Fibroblast of skin of abdomen (primary cell): Measurements from ENCODE around the gene RGS11.
"Not testable (repeated sequence)": the region's sequence is repeated elsewhere in the genome, so short reads cannot be mapped to it uniquely, and the experiment has no call there.

ENCODE experiments used
- DNase-seq: peaks from one replicate; pipeline ENCODE4 v3.0.0-alpha.2; 2013

The RGS11 gene

DNA sequence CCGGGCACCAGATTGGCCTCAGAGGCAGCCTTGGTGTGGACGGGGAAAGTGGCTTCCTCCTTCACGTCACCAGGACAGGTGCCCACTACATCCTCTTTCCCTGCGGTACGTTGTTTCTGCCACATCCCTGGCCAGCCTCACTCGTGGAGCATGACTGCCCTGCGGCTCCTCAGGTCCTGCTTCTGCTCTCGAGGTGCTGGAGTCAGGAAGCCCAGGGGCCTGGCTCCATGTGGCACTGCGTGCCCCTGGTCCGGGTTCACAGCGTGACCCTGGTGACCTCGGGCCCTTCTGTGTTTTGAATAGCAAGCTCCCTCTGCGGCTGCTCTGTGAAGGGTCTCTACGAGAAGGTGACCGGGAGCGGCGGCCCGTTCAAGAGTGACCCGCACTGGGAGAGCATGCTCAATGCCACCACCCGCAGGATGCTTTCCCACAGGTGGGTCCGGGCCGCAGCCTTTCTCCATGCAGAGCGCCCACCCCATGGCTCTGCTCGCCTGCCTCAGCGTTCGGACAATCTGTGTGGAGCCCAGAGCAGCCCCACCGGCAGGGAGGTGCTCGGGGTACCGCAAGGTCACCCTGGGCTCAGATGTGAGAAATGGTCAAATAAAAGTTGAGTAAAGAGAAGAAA lies 13.5 kb downstream of the RGS11 start:
- DNase-seq: no peak

DNA sequence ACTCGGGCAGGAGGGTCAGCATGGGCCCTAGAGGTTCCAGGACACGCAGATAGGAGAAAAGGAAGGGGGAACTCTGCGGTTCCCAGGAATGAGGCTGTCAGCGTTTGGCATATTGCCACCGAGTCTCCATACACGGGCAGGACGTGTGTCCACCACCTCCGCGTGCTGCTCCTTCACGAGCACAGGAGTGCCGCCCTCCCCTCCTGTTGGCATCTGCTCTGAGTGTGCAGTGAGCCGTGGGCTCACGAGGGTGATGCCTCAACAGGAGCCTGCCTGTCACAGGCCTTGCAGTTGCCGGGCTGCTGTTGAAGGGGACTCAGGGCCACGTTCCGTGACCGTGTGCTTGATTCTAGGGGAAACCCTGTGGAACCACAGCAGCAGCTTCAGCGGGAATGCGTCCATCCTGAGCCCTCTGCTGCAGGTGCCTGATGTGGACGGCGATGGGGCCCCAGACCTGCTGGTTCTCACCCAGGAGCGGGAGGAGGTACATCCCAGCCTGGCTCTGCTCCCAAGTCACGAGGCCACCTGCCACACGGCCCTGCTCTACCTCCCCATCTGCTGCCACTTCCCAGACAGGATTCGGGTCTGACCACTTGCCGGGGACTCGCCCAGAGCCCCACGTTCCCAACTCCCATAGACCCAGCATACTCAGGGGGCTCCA lies 14.6 kb downstream of the RGS11 start:
- DNase-seq: no peak

DNA sequence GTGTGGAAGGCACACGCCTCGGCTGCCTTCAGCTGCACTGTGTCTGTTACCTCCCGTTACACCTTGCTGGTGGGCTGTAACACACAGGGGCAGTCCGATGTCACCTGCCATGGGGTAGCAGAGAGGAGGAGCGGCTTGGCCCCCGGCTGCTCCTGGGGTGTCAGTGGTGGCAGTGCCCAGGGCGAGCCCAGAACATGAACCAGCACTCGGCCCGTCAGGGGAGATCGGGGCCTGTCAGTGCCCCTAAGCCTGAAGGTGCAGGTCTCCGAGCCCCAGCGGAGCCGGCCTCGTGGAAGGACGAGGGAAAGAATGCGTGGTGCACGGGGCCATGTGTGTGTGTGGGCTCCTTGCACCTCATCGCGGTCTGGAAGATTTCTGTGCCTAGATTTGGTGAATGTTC lies 15.4 kb downstream of the RGS11 start:
- no peak for DNase-seq

DNA sequence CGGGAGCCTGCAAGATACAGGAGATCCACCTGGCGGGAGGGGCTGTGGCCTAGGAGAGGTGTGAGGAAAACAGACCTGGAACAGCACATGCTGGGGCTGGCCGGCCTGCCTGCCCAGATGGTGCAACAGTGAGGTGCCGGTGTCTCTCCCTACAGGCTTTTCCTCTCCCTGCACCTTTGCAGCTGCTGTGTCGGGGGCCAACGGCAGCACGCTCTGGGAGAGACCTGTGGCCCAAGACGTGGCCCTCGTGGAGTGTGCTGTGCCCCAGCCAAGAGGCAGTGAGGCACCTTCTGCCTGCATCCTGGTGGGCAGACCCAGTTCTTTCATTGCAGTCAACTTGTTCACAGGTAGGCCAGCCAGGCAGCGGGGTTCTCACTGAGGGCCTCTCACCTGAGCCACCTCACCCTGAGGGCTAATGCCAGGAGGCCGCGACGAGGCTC lies 15.9 kb downstream of the RGS11 start:
- DNase-seq: no peak

DNA sequence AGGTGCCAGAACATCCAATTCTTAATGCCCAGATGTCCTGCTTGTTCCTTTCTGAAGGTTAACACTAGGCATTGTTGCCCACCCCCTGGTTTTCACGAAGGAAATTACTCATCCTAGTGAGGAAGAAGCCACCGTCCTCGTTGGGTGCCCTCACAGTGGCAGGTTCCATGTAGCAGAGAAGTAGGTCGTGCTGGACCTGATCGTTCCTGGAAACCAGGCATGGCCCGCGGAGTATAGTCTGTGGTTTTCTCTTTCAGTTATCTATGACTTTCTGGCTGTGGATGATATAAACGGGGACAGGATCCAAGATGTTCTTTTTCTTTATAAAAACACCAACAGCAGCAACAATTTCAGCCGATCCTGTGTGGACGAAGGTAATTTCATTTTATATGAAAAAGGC lies 16.5 kb downstream of the RGS11 start:
- DNase-seq: no peak

DNA sequence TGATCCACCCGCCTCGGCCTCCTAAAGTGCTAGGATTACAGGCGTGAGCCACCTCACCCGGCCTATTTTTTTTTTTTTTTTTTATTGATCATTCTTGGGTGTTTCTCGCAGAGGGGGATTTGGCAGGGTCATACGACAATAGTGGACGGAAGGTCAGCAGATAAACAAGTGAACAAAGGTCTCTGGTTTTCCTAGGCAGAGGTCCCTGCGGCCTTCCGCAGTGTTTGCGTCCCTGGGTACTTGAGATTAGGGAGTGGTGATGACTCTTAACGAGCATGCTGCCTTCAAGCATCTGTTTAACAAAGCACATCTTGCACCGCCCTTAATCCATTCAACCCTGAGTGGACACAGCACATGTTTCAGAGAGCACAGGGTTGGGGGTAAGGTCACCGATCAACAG lies 17.7 kb downstream of the RGS11 start:
- DNase-seq: not testable (repeated sequence)

DNA sequence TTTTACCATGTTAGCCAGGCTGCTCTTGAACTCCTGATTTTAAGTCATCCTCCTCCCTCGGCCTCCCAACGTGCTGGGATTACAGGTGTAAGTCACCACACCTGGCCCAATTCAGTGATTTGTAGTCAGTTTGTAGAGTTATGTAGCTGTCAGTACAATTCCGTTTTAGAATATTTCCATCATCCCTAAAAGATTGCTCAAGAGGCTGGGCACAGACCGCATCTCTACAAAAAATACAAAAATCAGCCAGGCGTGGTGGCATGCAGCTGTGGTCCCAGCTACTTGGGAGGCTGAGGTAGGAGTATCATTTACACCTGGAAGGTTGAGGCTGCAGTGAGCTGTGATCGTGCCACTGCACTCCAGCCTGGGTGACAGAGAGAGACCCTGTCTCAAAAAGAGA lies 20.6 kb downstream of the RGS11 start:
- DNase-seq: no peak

DNA sequence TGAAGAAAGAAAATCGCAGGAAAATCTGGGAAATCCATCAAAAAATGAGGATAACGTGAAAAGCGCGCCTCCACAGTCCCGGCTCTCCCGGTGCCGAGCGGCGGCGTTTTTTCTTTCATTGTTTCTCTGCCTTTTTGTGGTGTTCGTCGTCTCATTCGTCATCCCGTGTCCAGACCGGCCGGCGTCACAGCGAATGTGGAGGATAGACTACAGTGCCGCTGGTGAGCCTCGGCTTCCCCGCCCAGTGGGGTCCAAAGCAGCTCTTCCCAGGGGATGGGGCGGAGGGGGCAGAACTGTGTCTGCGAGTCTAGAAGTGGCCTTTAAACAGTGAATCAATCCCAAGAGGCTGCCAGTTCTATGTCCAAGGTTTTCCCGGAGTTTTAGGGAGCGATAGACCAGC lies 21.3 kb downstream of the RGS11 start:
- DNase-seq: no peak

DNA sequence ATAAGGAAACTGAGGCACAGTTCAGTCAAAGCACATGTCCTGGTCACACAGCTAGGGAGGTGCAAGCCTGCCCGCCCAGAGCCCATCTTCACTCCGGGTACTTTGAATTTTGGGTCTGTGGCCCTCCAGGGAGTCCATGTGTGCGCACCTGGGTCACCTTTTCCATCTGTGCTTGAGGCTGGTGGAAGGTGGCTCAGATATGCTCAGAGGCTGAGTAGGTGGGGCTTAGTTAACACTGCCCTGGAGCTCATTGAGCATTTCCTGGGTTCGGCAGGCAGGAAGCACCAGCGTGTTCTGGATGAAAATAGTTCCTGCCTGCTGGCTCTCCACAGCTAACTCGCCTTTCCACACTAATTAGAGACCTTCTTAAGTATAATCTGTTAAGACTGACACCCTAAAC lies 21.9 kb downstream of the RGS11 start:
- DNase-seq: no peak

DNA sequence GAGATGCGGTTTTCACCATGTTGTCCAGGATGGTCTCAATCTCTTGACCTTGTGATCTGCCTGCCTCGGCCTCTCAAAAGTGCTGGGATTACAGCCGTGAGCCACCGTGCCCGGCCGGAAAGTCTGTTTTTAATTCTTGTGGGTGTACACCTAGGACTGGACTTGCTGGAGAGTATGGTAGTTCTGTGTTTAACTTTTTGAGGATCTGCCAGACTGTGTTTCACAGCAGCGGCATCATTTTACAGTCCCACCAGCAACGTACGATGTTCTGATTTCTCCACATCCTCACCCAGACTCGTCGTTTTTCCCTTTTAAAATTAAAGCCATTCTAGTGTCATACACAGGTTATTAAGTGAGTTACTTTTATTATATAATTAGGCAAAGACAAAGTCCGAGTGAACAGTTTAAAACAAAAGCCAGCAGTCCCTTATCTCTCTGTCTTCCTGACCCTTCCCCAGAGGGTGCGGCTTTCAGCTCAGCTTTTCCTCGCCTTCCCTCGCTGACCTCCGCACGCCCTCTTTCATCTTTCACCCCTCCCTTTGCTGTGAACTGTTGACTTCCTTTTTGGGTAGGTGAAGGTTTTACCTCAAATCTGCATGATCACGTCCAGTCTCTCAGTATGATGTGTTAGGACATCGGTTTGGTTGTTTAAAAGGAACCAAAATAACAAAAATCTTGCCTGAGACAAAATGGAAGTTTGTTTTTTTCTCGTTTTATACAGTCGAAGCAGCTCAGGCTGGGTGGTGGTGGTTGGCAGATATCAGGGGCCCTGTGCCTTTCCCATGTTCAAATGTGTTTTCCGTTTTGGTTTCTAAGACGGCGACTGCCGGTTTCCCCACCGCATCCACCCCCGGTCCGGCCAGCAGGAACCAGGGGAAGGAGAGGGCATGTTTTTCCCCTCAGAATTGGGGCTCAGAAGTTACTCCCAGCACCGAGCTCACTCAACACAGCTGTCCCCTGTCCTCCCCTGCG lies 23.1 kb downstream of the RGS11 start:
- no peak for DNase-seq

DNA sequence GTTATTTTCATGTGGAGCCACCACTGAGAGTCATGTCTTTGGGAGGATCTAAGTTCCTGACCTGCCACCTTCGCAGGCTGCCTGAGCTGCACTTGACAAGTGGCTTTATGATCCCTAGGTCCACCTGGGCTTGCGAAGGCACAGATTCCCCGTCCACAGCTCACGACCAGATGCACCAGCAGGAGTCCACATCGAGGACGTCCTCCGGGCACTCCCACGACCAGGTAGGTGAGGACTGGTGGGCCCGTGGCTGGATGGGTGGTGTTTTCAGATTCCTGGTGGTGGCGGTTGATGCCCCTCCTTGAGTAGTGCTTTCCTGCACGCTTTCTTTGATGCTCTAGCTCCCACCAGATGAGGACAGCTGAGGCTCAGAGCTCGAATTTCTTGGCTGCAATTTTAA lies 26.3 kb downstream of the RGS11 start:
- no peak for DNase-seq

DNA sequence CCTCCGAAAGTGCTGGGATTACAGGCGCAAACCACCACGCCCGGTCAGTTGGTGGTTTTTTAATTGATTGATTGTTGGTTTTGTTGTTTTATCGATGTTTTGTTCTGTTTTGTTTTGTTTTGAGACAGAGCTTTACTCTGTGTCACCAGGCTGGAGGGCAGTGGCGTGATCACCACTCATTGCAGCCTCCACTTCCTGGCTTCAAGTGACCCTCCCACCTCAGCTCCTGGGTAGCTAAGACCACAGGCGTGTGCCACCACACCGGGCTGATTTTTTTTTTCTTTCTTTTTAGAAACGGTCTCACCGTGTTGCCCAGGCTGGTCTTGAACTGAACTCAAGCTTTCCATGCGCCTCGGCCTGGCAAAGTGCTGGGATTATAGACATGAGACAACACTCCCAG lies 28.7 kb downstream of the RGS11 start:
- DNase-seq: no peak

DNA sequence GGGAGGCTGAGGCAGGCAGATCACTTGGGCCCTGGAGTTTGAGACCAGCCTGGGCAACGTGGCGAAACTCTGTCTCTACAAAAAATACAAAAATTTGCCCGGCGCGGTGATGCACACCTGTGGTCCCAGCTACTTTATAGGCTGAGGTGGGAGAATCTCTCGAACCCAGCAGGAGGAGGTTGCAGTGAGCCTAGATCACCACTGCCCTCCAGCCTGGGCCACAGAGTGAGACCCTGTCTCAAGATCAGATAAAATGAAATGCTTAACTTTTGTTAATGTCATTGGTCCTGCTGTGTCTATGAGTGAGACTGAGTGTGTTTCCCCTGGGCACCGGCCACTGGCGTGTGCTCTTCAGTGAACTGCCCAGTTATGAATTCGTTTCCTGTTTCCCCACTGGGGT lies 30.6 kb downstream of the RGS11 start:
- no peak for DNase-seq

DNA sequence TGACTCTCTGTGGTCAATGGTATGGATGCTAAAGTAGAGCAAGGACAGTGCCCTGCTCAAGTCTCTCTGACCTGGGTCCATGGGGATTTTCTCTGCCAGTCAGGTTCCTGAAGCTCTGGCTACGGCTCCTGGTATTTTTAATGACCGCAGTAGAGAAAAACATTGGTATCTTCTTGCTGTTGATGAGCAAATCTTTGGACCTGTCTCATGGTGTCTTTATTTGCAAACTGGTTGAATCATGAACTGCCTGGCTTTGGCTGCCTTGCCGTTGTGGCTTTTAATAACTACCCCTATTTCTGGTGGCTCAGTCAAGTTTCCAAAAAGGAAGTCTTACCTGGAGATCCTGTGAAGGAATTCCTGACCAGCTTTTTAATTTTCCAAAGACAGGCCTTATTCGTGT lies 32.4 kb downstream of the RGS11 start:
- DNase-seq: no peak

DNA sequence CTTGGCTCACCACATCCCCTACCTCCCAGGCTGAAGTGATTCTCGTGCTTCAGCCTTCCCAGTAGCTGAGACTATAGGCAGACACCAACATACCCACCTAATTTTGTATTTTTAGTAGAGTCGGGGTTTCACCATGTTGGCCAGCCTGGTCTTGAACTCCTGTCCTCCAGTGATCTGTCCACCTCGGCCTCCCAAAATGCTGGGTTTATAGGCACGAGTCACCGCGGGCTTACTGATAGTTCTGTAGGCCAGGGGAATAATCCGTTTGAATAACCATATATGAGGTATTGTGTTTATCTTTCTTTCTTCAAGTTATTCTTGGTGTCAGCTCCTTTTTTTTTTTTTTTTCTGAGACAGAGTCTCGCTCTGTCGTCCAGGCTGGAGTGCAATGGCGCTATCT lies 33.5 kb downstream of the RGS11 start:
- no peak for DNase-seq

DNA sequence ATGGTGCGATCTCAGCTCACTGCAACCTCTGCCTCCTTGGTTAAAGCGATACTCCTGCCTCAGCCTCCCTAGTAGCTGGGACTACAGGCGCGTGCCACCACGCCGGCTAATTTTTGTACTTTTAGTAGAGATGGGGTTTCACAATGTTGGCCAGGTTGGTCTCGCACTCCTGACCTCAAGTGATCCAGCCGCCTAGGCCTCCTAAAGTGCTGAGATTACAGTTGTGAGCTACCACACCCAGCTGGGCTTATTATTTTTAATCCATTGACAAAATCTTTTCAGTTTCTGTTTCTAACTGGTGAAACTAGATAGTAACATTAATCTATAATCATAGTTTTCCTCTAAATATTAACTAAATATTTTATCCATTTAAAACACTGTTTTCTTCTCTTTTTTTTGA lies 35.2 kb downstream of the RGS11 start:
- DNase-seq: no peak

DNA sequence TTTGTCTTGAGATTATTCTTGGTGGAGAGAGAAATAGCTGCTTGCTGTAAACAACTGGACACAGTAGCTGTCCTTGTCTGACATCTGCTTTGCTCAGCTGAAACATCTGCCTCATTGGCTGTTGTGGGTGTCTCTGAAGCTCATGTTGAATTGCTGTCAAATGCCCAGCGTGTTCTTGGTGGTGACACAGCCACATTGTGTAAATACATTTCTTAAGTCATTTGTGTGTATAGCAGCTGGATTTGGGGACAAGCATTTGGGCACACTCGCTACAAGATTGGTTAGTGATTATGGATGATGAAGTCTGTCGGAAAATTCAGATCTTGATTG lies 35.8 kb downstream of the RGS11 start:
- no peak for DNase-seq

DNA sequence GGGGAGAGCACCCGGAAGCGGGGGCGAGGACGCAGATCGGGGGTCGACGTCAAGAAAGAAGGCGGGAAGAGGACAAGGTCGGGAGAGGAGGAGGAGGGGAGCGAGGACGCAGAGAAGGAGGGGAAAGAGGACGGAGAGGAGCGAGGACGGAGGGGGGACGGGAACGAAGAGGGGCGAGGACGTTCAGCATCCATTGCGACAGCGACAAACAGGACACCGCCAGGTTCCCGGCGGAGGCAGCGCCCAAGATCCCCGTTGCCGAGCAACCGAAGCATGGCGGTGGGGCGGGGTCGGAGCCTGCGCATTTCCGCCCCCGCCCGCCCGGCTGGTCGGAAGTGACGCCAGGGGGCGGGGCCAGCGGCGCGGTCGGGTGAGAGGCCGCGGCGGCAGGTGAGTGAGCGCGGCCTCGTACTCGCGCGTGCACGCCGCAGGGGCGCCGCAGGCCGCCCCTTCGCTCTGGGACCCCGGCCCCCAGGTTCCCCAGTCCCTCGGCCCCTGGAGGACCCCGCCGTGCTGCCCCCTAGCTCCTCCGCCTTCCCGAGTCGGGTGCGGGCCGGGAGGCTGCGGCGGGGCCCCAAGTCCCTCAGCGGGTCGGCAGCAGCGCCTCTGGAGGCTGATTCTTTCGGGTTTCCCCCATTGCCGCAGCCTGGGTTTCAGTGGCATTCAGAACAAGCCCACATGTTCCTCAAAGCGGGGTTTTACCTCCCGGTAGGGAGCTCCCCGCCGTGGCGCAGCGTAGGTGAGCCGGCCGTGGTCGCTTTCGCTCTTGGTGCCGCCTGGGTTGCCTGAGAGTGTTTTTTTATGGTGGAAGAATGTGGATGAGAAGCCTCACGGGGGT lies 41.1 kb downstream of the RGS11 start, which contains the start of gene FAM234A:
FAM234A (plus strand) TSS at position 354 of the 838 bp plus-strand sequence. CDS start 19,593 bp downstream, outside the sequence.
- peak; percentile 86 for DNase-seq

DNA sequence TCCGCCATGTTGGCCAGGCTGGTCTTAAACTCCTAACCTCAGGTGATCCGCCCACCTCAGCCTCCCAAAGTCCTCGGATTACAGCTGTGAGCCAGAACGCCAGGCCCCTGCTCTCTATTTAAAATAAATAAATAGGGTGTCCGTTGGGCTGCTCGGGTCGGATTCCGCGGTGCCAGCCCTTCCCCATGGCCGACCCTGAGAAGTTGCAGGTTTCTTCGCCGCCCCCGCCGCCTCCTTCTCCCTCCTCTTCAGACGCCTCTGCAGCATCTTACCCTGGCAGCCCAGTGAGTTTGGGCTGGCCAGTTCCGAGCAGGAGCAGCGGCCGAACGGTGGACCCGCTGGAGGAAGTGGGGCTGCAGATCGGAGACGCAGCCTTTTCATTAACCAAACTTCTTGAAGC lies 44.8 kb downstream of the RGS11 start:
- no peak for DNase-seq

DNA sequence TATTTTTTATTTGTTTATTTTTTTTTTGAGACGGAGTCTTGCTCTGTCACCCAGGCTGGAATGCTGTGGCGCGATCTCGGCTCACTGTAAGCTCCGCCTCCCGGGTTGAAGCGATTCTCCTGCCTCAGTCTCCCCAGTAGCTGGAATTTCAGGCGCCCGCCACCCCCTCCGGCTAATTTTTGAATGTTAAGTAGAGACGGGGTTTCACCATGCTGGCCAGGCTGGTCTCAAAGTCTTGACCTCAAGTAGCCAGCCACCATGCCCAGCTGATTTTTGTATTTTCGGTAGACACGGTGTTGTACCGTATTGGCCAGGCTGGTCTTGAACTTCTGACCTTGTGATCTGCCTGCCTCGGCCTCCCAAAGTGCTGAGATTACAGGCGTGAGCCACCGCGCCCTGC lies 45.4 kb downstream of the RGS11 start:
- DNase-seq: not testable (repeated sequence)

DNA sequence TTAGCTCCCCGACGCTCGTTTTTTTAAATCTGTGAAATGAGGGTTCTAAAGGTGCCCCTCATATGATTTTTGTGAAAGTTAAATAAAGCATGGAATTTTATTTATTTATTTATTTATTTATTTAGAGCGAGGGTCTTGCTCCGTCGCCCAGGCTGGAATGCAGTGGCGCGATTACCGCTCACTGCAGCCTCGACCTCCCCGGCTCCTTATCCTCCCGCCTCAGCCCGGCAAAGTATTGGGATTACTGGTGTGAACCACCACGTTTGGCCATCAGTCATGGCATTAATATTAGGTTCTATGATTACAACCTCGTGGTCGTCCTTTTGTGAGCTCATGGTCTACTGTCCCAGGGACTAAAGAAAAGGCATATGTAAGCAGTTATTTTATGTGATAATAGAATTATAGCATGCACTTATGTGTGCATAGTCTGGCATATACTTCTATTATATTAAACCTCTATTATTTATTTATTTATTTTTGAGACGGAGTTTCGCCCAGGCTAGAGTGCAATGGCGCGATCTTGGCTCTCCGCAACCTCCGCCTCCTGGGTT lies 45.9 kb downstream of the RGS11 start:
- DNase-seq: no peak
